PC-3 (cell line): ENCODE measurements around the gene IQCB1.
"Not testable (repeated sequence)": the region's sequence is repeated elsewhere in the genome, so short reads cannot be mapped to it uniquely, and the experiment has no call there.

Experiments used
- EZH2 ChIP-seq: fragments of 300-600 bp; sonication (generic); IDR thresholded peaks from one replicate; pipeline ENCODE4 v1.6.1; 2017; ENCODE audit warnings: antibody characterized with exemption, mild to moderate bottlenecking, low read length; ENCODE audit not compliant: unreplicated experiment
- EZH2phosphoT487 ChIP-seq: fragments of 300-600 bp; sonication (generic); IDR thresholded peaks from 2 replicates; pipeline ENCODE4 v1.6.1; 2018; ENCODE audit warnings: mild to moderate bottlenecking, antibody characterized with exemption, low read length, borderline replicate concordance
- TF ChIP-seq, protein P1 (sequence below): fragments of 300-600 bp; sonication (generic); conservative IDR thresholded peaks from 2 replicates; pipeline ENCODE4 v1.5.1; 2017; ENCODE audit warnings: antibody characterized with exemption, low read depth, mild to moderate bottlenecking, low read length

DNA sequence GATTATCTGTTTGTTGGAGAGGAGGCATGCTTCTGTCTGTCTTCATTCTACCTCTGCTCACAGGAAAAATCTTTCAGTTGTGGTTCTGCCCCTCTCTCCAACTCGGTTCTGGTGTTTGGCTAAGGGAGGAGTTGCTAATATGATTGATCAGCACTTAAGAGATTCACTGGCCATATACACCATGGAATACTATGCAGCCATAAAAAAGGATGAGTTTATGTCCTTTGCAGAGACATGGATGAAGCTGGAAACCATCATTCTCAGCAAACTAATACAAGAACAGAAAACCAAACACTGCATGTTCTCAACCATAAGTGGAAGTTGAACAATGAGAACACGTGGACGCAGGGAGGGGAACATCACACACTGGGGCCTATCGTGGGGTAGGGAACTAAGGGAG is 59.8 kb downstream of the IQCB1 start:
- TF ChIP-seq, protein P1, sequence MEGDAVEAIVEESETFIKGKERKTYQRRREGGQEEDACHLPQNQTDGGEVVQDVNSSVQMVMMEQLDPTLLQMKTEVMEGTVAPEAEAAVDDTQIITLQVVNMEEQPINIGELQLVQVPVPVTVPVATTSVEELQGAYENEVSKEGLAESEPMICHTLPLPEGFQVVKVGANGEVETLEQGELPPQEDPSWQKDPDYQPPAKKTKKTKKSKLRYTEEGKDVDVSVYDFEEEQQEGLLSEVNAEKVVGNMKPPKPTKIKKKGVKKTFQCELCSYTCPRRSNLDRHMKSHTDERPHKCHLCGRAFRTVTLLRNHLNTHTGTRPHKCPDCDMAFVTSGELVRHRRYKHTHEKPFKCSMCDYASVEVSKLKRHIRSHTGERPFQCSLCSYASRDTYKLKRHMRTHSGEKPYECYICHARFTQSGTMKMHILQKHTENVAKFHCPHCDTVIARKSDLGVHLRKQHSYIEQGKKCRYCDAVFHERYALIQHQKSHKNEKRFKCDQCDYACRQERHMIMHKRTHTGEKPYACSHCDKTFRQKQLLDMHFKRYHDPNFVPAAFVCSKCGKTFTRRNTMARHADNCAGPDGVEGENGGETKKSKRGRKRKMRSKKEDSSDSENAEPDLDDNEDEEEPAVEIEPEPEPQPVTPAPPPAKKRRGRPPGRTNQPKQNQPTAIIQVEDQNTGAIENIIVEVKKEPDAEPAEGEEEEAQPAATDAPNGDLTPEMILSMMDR: not testable (repeated sequence)
- not testable (repeated sequence) for TF ChIP-seq EZH2, EZH2phosphoT487
